Activated CD4-positive, alpha-beta T cell treated with anti-CD3 and anti-CD28 coated beads, Interleukin-2, amount 50 U/mL, for 4 hours (primary cell): ENCODE results near the gene CRISP1.
"Not testable (repeated sequence)": the region's sequence is repeated elsewhere in the genome, so short reads cannot be mapped to it uniquely, and the experiment has no call there.

Source experiments
- DNase-seq, 2 experiments: peaks; one replicate each; pipeline ENCODE4 v3.0.0-alpha.2; 2020

The CRISP1 gene

DNA sequence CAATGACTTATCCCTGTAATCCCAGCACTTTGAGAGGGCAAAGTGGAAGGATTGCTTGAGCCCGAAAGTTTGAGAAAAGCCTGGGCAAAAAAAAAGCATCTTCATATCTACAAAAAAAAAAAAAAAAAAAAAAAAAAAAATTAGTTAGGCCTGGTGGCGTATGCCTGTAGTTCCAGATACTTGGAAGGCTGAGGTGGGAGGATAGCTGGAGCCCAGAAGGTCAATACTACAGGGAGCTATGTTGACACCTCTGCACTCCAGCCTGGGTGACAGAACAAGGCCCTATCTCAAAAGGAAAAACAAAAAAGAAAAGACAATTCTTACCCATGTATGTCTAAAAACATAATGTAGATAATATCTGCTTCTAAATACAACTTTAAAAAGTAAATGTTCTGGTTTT lies 27.2 kb downstream of the CRISP1 start:
- no peak for DNase-seq

DNA sequence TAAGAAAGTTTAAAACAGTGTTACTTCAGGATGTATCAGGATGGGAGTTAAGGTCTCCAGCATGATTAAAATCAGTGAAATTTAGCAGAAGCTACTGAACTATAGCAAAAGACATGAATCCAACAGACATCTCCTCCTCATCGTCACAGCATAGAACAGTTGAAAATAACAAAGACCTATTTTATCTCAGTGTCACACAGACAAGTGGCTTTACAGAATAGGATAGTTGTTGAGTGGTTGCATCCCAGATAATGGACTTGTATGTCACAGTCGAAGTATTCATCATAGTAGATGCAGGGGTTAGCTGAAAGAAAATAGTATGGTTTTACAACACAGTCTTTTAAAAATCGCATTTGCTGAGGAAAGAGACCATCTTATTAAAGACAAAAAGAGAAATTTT lies 31.2 kb downstream of the CRISP1 start:
- no peak for DNase-seq

DNA sequence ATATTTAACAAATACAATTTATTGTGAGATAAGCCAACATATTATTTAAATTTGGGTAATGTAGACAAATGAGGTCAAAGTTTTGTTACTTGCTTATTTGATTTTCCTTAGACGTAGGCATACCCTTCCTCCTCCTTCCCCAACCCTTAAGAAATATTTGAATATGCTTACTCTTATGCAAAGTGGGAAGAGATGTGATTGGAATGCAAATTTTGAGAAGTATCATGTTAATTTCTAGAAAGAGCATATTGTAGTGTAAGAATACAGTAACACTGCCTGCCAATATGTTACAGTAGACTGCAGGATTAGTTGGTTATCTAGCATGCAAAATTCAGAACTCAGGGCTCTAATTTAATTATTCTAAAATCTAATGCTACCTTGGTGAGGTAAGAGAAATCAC lies 32.9 kb downstream of the CRISP1 start:
- no peak for DNase-seq

DNA sequence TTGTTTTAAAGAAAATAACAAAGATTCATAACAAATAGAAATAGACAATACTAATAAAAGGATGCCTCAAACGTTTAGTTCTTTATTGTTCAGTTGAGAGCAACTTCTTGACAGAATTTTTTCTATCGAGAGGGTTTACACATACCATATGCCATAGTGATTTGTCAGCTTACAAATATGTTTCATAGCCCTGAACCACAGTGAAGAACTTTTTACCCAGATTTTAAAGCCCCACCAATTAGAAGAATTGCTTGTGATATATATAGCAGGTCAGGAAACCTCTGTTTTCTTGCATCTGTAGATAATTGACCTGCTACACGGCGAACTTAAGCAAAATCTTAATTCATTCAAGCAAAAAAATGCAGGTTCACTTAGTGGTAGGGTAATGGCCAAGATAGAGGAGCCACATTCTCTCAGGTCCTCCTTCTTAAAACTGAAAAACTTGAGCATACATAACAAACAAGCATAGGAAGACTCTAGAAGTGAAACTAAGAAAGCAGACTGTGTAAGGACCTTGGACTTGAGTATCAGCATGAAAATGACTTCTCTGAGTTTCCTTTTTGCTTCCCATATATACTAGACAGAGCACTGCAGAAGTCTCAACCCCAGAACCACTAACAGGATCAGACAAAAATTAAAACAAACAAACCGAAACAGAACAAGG lies 39.5 kb downstream of the CRISP1 start:
- DNase-seq, result no peak

DNA sequence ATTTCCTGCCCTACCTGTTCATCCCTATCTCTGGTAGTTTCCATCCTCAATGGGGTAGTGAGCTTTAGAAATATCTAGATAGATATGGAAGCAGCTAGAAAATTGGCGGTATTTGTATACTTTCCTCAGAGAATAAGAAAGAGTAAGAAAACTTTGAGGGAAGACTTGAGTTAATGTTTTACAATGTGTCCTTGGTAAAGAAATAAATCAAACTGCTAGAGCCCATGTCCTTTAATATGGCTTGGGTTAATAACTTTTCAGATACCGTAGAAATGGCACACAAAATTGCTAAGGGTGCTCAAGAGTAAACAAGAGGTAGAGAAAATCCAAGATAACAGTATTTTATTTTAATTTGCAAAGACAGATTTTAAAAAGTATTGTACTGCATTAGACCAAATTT lies 51.2 kb downstream of the CRISP1 start:
- no peak for DNase-seq

DNA sequence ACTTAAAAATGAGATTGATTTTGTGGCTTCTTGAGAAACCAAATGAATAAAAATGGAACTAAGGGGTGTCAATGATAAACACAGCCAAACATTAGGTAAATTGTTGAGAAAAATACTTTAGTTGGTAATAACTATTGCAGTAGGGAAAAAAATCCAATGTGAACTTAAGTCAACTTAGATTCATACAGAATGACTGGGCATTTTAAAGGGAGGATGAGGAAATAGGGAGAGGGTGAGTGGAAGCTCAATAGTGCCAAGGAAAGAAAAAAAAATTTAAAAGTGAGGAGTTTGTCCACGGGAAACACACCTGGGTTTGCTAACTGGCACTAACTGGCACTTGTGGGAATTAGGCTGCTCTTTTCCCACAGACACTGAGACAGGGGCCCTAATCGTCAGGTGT lies 53.1 kb downstream of the CRISP1 start:
- no peak for DNase-seq

- no peak for DNase-seq
Measured at GRCh38 chr6:49806145-49806544, 60.2 kb downstream of the CRISP1 start.

DNA sequence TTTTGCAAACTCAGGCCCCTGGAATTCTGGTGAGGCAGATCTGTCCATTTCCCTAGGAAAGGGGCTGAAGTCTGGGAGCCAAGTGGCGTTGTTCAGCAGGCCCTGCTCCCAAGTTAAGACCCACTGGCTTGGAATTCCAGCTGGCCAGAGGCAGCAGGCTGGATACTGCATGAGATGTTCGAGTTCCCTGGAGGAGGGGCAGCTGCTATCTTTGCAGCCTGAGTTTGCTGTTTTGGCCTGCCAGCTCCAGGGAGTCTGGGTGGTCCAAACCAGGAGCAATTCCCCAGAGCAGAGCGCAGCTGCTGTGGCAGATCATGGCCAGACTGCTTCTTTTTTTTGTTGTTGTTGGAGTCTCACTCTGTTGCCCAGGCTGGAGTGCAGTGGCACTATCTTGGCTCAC lies 61.1 kb downstream of the CRISP1 start:
- DNase-seq, result no peak

- DNase-seq, result no peak
Measured at GRCh38 chr6:49801525-49801924, 64.8 kb downstream of the CRISP1 start.

DNA sequence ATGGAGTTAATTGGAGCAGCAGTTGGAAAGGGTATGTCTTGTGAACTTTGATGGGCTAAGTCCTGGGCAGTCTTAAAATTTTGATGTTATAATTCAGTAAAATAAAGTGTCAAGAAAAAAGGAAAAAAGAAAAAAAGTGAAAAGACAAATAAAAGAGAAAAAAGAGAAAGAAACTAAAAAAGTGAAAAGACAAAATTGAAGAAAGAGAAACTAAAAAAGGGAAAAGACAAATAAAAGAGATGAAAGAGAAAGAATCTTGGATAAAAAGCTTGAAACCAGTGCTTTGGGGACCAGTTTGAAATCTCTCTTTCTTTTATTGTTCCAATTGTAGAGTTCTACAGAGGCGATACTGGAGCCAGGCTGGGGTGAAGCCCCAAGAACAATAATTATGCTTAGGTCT lies 67.2 kb downstream of the CRISP1 start:
- no peak for DNase-seq

DNA sequence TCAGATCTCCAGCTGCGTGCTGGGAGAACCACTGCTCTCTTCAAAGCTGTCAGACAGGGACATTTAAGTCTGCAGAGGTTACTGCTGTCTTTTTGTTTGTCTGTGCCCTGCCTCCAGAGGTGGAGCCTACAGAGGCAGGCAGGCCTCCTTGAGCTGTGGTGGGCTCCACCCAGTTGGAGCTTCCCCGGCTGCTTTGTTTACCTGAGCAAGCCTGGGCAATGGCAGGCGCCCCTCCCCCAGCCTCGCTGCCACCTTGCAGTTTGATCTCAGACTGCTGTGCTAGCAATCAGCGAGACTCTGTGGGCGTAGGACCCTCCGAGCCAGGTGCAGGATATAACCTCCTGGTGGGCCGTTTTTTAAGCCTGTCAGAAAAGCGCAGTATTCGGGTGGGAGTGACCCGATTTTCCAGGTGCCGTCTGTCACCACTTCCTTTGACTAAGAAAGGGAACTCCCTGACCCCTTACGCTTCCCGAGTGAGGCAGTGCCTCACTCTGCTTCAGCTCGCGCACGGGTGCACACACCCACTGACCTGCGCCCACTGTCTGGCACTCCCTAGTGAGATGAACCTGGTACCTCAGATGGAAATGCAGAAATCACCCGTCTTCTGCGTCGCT lies 69.4 kb downstream of the CRISP1 start:
- DNase-seq, result not testable (repeated sequence)

- DNase-seq, result no peak
Measured at GRCh38 chr6:49790341-49790740, 76.0 kb downstream of the CRISP1 start.

DNA sequence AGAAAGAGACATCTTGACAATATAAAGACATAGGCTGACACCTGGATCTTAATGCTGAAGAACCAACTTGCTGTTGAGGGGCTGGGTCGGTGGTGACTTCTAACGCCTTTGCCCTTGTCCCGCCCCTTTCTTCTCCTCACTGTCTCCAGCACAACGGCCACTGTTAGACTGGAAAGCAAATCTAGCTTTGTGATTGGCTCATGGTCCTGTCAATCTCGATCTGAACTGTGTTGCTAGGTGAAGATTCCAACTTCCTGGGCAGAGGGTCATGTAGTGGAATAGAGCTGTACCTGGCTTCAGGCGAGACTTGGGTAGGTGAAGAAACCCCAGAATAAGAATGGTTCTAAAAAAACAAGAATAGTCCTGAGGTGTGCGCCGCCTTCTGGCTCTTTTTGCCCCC lies 79.2 kb downstream of the CRISP1 start, which contains the start of gene PGK2:
PGK2 (minus strand) TSS at position 110 of the 400 bp plus-strand sequence; CDS start at position 12, 98 bp downstream.
- no peak for DNase-seq

- DNase-seq, result no peak
Measured at GRCh38 chr6:49784272-49784671, 82.1 kb downstream of the CRISP1 start.
